ENCODE data around the gene RAPGEF2.
"Not testable (repeated sequence)": the region's sequence is repeated elsewhere in the genome, so short reads cannot be mapped to it uniquely, and the experiment has no call there.

Gene RAPGEF2

GRCh38 chr4:159158083-159158617 lies 55.3 kb downstream of the RAPGEF2 start:
- H3K4me3 ChIP-seq (replicated peaks; ENCODE audit: low read depth, low read length) = no peak overlapping the region
- no peak for DNase-seq (ENCODE audit: extremely low read depth, low read depth)
- TF ChIP-seq CTCF (IDR thresholded peaks at IDR 0.05; ENCODE audit: low read depth, low read length, missing control alignments) = no peak

GRCh38 chr4:159158985-159159384 lies 56.1 kb downstream of the RAPGEF2 start:
- no peak for DNase-seq (ENCODE audit: extremely low read depth, low read depth)
- H3K4me3 ChIP-seq (replicated peaks; ENCODE audit: low read depth, low read length) = no peak overlapping the region
- no peak for TF ChIP-seq CTCF (IDR thresholded peaks at IDR 0.05; ENCODE audit: low read depth, low read length, missing control alignments)

- TF ChIP-seq CTCF (IDR thresholded peaks at IDR 0.05; ENCODE audit: low read depth, low read length, missing control alignments) = no peak
- DNase-seq (ENCODE audit: extremely low read depth, low read depth) = no peak
- H3K4me3 ChIP-seq (replicated peaks; ENCODE audit: low read depth, low read length) = no peak overlapping the region
Measured at GRCh38 chr4:159159611-159160010, 56.7 kb downstream of the RAPGEF2 start.

- no peak overlapping the region for H3K4me3 ChIP-seq (replicated peaks; ENCODE audit: low read depth, low read length)
- DNase-seq (ENCODE audit: extremely low read depth, low read depth) = peak; percentile 15
- no peak for TF ChIP-seq CTCF (IDR thresholded peaks at IDR 0.05; ENCODE audit: low read depth, low read length, missing control alignments)
Measured at GRCh38 chr4:159160242-159160641, 57.4 kb downstream of the RAPGEF2 start.

- H3K4me3 ChIP-seq (replicated peaks; ENCODE audit: low read depth, low read length); DNase-seq (ENCODE audit: extremely low read depth, low read depth): not testable (repeated sequence)
Measured at GRCh38 chr4:159161436-159161835, 58.6 kb downstream of the RAPGEF2 start.

- H3K4me3 ChIP-seq (replicated peaks; ENCODE audit: low read depth, low read length) = no peak overlapping the region
- DNase-seq (ENCODE audit: extremely low read depth, low read depth) = no peak
- no peak for TF ChIP-seq CTCF (IDR thresholded peaks at IDR 0.05; ENCODE audit: low read depth, low read length, missing control alignments)
Measured at GRCh38 chr4:159162576-159162975, 59.7 kb downstream of the RAPGEF2 start.

- TF ChIP-seq CTCF (IDR thresholded peaks at IDR 0.05; ENCODE audit: low read depth, low read length, missing control alignments) = no peak
- H3K4me3 ChIP-seq (replicated peaks; ENCODE audit: low read depth, low read length) = no peak overlapping the region
- no peak for DNase-seq (ENCODE audit: extremely low read depth, low read depth)
Measured at GRCh38 chr4:159163521-159163920, 60.6 kb downstream of the RAPGEF2 start.

Measured in HFF-Myc (cell line).